Inflammatory macrophage treated with lipopolysaccharide for 4 hours (primary cell): ENCODE results near the gene IDS.
"Not testable (repeated sequence)": the region's sequence is repeated elsewhere in the genome, so short reads cannot be mapped to it uniquely, and the experiment has no call there.

Experiments used
- DNase-seq: peaks from one replicate; pipeline ENCODE4 v3.0.0-alpha.2; 2020

Gene IDS

DNA sequence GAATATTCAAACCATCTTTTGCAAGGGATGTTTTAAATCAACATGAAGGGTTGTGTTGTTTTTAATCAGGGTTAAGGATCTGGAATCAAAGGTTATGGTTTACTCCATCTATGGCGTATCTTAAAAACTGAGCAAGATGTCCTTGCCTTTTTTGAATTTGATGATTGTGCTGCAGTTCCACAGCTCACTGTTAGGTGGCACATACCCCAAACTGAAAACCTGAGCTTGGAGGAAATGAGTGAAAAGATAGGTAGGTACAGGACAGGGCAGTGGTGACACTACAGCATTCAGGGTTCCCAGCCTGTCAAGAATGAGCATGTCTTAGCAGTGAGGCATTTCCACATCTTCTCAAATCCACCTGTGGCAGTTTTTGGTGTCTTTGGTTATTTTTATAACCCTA lies 22.6 kb upstream of the IDS start:
- DNase-seq = no peak

DNA sequence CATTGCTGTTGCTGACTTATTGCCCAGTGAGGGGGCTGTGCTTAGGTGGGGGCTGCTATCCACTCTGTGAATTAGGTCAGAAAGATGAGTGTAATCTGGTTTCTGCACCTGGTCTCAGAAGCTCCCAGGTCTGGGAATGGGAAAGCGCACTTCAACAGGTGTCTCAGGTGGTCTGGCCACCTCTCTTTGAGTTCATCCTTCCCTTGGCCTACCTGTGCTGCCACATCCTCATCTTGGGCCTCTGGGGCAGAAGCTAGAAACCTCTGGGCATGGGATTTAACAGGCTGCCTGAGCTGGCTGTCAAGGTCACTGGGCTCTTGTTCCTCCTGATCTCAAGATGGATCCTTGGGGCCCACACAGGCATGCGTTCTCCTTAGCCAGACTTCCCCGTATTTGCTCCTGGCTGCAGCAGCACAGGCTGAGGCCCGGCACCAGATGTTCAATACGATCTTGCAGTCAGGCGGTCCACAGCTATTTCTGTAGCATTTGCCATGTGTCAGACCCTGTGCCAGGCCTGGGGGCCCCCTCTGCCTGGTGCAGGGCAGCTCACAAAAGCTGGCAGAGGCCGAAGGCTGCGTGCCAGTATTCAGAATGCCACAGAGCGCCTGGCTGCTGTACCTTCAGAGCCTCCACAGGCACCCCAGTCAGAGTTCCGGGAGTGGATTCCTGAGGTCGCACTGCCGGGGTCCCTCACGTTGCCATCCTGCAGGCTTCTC lies 21.4 kb upstream of the IDS start:
- DNase-seq = not testable (repeated sequence)

DNA sequence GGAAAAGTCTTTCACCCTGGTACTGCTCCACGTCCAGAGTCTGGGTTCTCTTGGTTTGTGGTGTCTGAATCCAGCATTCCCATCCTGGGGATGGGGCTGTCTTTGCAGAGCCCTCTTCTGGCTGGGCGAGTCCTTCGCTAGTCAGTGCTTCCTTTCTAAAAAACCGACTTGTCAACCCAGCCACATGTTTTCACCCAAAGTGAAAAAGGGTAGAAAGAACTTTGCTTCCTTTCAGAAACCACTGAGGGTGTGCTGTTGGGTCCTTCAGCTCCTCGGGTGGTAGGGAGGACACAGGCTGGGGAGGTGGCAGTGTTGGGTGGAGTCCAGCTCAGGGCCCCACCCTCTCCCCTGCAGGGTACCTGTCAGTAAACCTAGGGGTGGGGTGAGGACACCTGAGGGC lies 20.8 kb upstream of the IDS start:
- not testable (repeated sequence) for DNase-seq

DNA sequence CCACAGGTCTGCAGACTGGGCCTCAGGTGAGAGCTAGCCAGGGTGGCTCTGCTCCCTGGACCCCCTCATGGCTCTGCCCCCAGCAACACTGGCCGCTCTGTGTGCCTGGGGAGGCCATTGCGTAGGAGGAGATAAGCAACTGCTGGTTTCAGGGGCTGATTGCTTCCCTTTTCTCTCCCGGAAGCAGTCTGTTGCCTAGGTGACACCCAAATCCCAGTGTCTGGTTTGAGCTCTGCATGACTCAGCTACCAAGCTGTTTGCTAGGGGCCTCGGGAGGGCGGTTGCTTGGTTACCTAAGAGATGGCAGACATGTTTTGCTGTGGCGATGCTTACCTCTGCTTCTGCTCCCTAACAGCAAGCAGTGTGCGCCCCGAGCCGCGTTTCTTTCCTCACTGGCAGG lies 20.3 kb upstream of the IDS start:
- DNase-seq = peak; percentile 68

DNA sequence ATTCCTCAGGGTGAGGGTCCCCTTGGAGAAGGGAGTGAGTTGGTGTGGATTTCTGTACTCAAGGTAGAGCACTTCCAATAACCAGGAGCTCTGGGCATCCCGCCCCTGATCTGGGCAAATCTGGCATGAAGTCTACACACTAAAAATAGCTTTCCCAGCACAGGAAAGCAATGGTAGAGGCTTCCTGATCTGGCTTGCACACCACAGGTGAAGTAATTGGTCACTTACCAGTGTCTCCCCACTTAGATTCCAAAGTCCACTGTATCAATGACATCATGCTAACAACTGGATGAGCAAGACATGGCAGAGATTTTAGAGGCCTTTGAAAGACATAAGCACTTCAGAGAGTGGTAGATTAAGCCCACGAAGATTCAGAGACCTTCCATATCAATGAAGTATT lies 17.8 kb upstream of the IDS start:
- DNase-seq = no peak

DNA sequence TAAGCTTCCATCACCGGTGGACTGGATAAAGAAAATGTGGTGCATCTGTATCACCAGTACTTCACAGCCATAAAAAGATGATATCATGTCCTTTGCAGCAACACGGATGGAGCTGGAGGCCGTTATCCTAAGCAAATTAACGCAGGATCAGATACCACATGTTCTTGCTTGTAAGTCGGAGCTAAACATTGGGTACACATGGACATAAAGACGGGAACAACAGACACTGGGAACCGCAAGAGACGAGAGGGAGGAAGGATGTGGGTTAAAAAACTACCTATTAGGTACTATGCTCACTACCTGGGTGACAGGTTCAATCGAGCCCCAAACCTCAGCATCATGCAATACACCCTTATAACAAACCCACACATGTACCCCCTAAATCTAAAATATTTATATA lies 16.3 kb upstream of the IDS start:
- DNase-seq = no peak

DNA sequence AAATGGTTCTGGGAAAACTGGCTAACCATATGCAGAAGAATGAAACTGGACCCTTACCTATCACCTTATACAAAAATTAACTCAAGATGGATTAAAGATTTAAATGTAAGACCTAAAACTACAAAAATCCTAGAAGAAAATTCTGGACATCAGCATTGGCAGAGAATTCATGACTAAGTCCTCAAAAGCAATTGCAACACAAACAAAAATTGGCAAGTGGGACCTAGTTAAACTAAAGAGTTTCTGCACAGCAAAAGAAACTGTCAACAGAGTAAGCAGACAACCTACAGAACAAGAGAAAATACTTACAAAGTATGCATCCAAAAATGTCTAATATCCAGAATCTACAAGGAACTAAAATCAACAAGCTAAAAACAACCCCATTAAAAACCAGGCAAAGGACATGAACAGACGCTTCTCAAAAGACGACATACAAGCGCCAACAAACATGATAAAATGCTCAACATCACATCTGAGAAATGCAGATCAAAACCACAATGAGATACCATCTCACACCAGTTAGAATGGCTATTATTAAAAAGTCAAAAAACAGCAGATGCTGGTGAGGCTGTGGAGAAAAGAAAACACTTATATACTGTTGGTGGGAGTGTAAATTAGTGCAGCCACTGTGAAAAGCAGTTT lies 15.7 kb upstream of the IDS start:
- not testable (repeated sequence) for DNase-seq

DNA sequence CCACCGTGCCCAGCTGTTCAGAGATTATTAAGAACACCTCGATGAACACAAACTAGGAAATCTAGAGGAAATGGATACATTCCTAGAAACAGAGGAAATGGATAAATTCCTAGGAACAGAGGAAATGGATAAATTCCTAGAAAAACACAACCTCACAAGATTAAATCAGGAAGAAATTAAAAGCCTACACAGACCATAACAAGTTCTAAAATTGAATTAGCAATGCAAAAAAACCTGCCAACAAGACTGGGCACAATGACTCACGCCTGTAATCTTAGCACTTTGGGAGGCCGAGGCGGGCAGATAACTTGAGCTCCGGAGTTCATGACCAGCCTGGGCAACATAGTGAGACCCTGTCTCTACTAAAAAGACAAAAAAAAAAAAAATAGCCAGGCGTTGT lies 13.1 kb upstream of the IDS start:
- DNase-seq = no peak

DNA sequence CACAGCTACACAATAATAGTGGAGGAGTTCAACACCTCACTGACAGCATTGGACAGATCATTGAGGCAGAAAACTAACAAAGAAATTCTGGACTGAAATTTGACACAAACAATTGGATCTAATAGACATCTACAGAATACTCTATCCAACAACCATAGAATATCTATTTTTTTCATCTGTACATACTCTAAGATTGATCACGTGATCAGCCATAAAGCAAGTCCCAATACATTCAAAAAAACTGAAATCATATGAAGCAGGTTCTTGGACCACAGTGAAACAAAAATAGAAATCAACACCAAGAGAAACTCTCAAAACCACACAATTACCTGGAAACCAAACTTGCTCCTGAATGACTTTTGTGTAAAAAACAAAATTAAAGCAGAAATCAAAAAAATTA lies 12.2 kb upstream of the IDS start:
- no peak for DNase-seq

DNA sequence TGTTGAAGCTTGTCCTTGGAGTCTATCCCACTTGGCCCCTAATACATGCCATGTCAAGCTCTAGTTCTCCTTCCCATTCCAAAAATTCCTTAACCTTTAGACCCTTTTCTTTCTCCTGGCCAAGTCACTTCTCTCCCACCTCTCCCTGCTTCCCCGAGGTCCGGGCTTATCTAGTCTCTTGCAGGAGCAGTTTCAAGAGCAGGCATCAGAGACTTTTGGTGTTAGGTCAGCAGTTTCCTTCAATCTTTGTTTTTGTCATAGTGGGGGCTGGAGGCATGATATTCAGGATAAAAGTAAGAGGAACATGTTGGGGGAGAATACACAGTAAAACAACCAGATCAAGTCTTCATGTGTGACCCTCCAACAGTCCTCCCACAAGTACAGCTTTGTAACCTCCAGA lies 11.5 kb upstream of the IDS start:
- no peak for DNase-seq

DNA sequence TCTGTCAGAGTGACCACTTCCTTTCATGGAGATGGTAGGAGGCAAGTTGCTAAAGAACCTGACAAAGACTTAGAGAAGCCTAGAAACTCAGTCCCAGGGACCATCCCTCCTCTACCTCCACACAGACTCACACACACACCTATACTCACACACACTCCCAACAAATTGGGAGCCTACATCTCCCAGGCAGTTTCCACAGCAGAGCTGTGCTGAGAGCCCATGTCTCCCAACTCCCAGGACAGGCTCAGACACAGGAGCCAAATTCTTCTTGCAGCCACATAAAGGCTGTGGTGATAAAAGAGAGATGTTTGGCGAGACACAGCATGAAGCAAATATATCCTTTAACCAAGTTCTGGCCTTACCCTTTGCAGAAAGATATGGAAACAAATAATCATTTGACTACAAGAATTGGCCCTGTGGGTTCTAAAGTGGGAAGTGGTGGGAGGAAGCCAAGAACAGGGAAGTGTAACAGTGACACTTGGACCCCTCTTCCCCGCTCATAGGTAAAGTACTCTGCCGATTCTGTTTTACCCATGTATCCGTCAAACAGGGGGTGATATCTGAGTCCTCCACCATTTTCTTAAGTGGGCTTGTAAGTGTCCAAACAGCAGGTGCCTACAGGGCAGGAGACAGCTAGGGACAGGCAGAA lies 11.0 kb upstream of the IDS start:
- DNase-seq = peak; percentile 23

DNA sequence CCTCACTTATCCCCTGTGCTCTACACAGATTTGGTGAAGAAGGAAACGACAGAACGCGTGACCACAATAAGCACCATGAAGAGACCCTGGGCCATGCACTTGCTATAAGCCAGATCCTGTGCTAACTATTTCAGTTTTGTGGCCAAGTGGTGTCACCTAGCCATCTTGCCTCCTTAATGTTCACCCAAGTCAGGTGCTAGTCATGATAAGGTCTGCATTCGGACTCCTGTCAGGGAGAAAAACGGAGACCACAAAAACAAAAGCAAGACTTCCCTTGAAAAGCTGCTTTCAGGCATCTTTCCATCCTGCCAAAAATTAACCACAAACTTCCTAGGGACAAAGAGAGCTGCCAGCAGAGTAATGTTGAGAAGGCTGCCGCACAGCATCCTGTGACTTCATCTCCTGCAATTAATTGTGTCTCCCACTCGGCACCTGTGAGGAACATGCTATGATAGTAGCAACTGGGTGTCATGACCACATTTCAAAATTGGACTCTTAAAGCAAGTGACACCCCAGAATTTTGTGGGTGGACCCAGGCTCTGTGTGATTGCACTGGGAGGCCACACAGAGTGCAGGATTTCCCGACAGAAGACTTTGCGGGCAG lies 8.8 kb upstream of the IDS start:
- DNase-seq = no peak

DNA sequence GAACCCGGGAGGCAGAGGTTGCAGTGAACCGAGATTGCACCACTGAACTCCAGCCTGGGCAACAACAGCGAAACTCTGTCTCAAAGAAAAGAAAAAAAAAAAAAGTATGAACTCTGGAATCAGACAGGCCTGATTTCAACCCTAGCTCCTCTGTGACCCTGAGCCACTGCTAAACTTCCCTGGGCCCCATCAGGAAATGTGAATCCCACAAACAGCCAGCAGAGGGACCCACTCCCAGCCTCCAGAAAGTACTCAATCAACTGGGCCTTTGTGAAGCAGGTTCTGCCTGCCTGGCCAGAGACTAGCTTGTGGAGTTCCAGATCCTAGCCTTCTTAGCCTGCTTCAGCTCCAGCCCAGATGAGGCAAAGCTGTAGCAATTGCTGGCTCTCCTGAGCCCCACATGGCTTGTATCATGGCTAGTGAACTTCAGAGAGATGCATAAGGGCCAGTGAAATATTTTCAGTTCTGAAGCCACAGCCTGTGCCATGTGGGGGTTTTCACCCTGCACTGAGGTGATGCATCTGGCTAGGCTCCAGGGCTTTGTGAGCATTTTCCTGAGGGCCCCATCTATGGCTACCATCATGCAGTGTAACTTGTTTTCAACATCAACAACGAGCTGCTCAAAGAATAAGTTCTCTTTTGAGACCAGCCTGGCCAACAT lies 7.2 kb upstream of the IDS start:
- peak; percentile 51 for DNase-seq

DNA sequence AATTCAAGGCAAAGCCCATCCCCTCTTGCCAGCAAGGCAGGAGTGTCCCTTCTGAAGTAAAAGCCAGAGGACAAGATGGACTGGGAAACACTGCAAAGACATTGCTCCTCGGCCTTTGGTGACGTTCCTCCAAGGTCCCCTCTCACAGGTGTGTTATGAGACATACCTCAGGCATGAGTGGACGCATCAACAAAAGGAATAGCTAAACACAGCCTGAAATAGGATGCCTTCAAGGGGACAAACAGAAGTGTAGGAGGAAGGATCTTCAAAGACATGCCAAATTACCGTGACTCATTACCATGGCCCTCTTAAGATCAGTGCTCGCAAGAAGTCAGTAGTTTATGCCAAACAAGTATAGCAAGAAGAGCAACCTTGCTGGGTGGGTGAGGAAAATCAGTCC lies 6.0 kb upstream of the IDS start:
- DNase-seq = no peak

DNA sequence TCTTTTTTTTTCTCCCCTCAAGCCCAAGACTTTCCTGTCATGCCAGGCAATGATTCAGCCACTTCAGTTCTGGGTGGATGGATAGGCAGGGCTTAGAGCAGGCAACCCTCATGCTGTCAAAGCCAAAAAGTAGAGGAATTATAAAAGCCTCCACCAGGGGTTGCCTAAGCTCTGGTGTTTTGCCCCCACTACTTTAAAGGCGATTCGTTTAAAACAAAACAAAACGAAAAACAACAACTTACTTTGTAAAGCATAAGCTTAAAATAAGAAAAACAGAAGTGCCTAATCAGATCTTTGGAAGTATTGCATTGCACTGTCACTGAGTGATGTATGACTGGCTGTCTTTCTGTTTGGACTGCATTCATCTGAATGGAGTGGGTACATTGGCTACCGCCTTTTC lies 5.3 kb upstream of the IDS start:
- DNase-seq = peak; percentile 41

DNA sequence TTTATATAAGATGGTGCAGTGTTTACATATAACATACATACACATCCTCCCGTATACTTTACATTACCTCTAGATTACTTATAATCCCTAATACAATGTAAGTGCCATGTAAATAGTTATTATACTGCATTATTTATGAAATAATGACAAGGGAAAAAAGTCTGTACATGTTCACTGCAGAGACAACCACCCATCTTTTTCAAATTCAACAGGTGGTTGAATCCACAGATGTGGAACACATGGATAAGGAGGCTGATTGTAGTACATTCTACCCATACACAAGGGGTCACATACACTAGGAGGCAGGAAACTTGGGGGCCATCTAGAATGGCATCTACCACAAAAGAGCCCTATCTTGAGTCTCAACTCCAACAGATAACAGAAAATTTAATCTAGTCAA lies 3.4 kb upstream of the IDS start:
- DNase-seq = no peak

DNA sequence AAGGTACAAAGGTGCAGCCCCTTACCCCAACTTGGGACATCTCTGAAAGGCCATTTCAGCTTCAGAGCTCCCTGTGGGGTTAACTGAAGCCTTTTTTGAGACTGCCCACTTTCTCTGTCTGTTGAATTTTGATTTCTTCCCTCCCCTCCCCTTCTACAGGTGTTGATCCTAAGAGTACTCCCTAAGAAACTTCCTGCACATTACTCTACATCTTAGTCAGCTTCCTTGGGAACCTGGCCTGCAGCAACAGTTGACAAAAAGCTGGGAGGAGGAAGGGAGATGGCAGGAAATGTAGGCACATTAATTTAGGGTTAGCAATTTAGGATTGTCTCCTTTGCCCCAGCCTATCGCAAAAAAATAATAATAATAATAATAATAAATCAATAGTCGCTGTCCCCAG lies 1.2 kb upstream of the IDS start:
- DNase-seq = no peak

DNA sequence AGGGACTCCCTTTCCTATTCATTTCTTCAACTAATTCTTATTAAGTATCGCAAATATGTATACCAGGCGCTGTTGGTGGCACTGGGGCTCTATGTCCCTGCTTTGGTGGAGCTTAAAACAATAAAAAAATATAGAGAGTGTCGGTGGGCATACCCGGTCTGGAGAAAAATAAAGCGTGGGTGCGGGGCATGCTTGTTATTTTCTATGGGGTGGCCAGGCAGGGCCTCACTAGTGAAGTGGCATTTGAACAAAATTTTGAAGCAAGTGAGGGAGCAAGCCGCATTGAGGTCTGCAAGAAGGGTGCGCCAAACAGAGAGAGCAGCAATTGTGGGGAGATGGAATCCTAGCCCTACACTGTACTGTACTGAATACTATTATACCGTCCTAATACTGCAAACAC lies 565 bp upstream of the IDS start:
- no peak for DNase-seq

DNA sequence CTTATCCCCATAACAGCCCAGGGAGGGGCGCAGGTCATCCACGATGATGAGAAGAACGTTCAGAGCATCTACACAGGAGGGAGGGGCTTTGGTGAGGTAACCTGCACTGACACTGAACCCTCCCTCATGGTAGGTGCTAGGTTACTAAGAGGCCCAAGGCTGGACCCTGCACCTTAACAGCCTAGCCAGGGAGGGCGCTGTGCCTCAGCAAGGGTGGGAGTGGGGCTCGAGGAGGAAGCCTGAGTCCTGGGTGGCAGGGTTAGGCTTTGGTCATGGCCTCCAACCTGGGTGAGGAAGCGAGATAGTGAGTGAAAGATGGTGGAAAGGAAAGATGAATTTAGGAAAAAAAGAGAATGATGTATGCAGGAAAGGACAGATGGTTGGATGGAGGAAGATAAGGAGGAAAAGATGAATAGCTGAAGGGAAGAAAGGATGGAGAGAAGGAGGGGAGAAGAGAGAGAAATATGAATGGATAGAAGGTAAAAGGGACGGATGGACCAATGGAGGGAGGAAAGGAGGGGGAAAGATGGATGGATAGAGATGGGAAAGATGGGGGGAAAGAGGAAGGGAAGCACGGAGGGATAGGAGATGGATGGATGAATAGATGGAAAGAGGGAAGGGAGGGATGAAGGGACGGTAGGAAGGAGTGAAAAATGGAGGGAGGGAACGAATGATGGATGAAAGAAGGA lies 736 bp downstream of the IDS start:
- DNase-seq = peak; percentile 39

DNA sequence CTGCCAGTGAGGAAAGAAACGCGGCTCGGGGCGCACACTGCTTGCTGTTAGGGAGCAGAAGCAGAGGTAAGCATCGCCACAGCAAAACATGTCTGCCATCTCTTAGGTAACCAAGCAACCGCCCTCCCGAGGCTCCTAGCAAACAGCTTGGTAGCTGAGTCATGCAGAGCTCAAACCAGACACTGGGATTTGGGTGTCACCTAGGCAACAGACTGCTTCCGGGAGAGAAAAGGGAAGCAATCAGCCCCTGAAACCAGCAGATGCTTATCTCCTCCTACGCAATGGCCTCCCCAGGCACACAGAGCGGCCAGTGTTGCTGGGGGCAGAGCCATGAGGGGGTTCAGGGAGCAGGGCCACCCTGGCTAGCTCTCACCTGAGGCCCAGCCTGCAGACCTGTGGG lies 1.7 kb downstream of the IDS start:
- peak; percentile 62 for DNase-seq

DNA sequence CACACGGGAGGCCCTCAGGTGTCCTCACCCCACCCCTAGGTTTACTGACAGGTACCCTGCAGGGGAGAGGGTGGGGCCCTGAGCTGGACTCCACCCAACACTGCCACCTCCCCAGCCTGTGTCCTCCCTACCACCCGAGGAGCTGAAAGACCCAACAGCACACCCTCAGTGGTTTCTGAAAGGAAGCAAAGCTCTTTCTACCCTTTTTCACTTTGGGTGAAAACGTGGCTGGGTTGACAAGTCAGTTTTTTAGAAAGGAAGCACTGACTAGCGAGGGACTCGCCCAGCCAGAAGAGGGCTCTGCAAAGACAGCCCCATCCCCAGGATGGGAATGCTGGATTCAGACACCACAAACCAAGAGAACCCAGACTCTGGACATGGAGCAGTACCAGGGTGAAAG lies 2.2 kb downstream of the IDS start:
- not testable (repeated sequence) for DNase-seq

DNA sequence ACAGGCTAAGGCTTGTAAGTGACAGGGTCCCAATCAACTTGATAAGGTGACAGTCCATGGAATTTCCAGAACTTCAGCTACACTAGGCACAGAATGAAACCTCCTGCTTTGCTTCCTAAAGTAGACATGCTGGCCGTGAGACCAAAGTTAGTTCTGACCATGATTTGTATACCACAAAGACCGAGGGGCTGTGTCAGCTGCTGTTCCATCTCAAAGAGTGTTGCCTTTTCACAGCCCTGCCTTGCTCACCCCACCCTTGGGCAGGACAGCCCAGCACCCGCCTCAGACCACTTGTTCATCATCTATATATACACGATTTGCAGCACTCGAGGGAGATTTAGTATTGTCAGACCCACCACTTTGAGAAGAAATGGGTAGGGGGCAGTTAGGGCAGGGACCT lies 5.3 kb downstream of the IDS start:
- no peak for DNase-seq

DNA sequence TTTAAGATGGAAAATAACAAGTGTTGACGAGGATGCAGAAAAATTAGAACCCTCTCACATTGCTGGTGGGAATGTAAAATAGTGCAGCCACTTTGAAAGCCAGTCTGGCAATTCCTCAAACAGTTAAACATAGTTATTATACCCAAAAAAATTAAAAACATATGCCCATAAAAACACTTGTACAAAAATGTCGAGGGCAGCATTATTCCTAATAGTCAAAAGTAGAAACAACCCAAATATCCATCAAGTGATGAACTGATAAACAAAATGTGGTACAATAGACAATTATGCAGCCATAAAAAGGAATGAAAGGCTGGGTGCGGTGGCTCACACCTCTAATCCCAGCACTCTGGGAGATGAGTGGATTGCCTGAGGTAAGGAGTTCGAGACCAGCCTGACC lies 6.3 kb downstream of the IDS start:
- no peak for DNase-seq
